T-helper 9 cell (primary cell): Measurements from ENCODE around the gene DOCK1.

Source experiments
- DNase-seq: peaks from one replicate; pipeline ENCODE4 v3.0.0-alpha.2; 2020

DOCK1 gene

DNA sequence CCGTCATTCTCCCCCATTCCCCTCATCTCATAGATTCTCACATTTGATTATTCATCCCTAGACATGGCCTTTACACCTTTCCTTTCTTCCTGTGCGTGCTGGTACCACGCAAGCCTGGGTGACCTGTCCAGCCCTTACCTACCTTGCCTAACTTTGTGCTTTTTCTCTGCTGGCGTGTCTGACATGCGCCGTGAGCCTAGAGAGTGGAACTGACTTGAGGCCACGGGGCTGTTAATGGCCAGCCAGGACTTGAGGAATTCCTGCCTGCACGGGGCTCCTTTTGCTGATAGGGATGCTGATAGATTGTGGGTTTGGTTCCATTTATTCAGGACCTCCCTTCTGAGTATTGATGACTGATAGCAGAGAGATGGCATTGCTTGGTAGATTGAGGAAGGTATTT, 134.2 kb downstream of the DOCK1 start:
- DNase-seq, result no peak

- no peak for DNase-seq
These were observed 135.5 kb downstream of the DOCK1 start for GRCh38 chr10:127040756-127041155.

DNA sequence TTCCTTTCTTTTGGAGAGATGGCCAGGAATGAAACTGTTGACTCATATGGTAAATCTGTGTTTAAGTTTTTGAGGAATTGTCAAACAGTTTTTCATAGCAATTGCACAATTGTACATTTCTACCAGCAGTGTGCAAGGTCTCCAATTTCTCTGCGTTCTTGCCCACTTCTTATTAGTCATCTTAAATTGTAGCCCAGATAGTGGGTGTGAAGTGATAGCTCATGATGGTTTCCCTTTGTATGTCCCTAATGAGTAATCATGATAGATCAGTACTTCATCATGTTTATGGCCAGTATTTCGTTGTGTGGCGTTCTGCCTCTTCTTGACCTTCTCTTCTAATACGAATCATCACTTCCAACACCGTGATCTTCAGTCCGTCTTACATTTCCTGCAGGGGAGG, 136.3 kb downstream of the DOCK1 start:
- DNase-seq, result no peak

DNA sequence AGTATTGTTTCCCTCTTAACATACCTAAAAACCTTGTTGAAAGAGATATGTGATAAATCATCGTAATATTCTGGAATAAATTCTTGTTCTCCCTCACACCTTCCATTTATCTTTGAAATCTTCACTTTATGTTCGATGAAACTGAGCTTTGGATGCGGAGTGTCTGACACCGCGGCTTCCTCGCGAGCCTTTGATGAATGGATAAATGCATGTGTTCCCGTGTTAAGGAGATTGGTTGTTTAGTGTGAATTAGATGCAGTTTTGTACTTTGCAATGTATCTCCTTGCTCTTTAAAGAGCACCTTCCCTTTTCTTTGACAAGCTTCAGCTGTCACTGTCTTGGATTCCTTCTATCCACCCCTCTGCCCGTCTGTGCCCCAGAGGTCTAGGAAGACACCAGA, 138.1 kb downstream of the DOCK1 start:
- no peak for DNase-seq

DNA sequence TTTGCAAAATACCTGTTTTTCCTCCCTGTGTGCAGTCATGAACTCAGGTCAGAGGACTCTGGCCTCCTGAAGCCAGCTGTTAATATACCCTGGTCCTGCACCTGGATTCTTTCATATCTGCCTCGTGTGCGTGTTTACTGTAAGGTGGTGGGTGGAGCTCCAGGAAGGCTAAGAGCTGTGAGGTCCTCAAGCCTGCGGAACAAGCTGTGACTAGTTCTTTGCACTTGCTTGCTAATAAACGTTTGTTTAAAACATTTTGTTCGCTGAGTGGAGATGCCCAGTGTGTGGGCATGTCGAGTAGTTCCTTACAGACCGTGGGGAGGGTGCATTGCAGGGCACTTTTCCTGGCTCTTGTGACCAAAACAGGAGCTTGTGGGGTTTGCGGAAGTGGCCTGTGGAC, 139.0 kb downstream of the DOCK1 start:
- no peak for DNase-seq

DNA sequence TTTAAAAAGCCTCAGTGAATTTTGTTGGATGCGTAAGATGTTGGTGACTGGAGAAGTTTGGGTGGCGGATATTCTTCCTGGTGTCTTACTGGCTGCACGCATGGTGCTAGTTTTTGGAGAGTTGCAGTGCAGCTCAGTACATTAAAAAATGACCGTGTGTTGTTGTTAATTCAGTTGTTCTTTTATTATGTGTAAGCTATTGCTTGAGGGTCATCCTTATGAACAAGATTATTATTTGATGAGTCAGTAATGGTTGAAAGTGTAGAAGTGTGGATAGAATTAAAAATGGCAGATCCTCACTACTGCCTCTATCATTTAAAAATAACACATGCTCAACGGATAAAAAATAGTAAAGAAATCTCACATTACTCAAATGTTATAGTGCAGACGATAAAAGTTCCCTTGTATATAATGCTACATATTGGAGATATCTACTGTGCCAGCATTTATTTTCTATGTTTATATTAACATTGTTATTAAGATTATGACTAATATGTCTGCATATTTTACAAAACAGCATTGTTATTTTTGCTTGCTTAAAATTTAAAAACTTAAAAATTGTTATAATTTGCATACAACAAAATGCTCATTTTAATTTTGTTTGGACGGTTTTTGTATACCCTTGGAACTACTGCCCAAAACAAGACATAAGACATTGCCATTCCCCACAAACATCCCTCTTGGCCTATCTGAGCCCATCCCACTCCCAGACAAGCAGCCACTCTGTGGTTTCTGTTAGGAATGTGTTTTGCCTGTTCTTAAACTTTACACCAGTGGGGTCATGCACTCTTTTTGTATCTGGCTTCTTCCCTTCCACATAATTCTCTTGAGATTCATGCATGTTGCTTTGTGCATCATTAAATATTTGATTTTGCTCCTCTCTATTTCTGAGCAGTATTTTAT, 142.0 kb downstream of the DOCK1 start:
- no peak for DNase-seq

- no peak for DNase-seq
These were observed 142.6 kb downstream of the DOCK1 start for GRCh38 chr10:127047878-127048238.

DNA sequence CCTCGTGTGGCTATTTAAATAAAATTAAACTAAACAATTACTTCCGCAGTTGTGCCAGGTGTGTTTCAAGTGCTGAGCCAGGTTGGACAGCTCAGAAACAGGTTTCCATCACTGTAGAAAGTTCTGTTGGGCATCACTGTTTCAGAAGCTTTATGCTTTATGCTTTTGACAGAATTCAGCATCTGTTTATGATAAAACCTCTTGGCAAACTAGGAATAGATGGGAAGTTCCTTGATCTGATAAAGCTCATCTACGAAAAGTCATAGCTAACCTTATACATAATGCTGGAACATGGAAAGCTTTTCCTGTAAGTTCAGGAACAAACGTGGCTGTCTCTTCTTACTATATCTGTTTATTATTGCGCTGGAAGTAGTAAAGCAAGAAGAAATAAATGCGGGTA, 143.4 kb downstream of the DOCK1 start:
- DNase-seq, result no peak

DNA sequence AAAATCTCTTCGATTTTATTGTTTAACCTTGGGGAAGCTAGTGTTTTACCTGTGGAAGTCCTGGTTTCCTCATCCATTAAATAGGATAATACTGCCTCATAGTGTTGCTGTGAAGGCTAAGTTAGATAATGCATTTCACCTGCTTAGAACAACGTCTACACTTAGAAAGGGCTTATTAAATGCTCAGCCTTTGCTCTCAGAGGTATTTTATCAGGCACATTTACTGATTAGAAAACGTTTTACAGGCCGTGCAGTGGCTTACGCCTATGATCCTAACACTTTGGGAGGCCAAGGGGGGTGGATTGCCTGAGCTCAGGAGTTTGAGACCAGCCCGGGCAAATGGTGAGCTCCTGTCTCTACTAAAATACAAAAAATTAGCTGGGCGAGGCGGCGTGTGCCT, 146.8 kb downstream of the DOCK1 start:
- DNase-seq, result no peak

GRCh38 chr10:127055263-127055662, 150.0 kb downstream of the DOCK1 start:
- DNase-seq, result no peak

- DNase-seq, result no peak
These were observed 154.1 kb downstream of the DOCK1 start for GRCh38 chr10:127059314-127059713.

DNA sequence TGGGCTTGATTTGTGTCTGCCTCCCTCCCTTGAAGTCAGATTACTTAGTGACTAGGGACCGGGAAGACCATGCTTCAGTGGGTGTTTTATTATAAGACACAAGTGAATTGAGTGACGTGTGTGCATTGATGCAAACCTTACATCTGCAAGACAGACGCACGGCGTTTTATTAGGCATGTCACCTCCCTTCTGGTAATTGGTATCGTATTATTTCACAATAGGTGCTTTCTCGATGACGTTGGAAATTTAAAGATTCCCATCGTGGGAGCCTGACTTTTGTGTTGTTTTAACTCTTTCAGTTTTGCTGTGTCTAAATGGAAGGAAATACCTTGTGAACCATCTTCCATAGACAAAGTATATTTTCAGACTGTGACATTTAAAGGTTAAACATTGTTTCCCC, 158.5 kb downstream of the DOCK1 start:
- DNase-seq, result no peak

DNA sequence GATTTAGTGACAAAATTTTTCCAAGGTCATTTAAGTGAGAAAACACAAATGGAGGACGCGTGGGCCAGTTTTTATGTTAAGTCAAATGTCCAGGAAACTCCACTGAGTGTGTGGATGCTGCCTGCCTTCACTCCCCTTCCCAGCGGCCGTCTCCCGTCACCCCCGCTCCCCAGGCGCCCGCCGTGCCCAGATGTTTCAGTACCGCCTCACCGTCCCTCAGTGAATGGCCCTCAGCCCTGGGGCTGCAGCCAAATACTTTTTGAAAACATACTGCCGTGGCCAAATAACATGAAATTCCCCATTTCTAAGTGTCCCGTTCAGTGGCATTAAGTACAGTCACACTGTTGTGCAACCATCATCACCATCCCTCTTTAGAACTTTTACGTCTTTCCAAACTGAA, 159.2 kb downstream of the DOCK1 start:
- no peak for DNase-seq

- no peak for DNase-seq
These were observed 162.4 kb downstream of the DOCK1 start for GRCh38 chr10:127067542-127068194.

GRCh38 chr10:127068485-127068884, 163.3 kb downstream of the DOCK1 start:
- no peak for DNase-seq

DNA sequence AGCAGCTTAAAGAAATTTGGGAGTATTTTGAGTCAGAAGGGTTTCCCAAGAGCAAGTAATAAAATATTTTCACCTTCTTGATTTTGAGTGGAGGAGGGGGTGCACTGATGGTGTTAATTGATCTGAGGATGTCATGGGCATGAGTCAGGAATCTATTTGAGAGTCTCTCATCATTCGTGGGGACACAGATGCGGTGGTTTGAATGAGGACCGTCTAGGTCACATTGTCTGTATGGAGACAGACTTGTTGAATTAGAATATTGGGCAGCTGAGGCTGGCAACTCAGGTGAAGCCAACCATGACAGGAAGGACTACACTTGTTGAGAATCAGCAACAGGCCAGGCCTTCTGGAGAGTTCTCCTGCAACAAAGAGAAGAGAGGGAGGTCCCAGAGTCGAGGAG, 164.2 kb downstream of the DOCK1 start:
- no peak for DNase-seq

GRCh38 chr10:127071126-127071525, 165.9 kb downstream of the DOCK1 start:
- no peak for DNase-seq

DNA sequence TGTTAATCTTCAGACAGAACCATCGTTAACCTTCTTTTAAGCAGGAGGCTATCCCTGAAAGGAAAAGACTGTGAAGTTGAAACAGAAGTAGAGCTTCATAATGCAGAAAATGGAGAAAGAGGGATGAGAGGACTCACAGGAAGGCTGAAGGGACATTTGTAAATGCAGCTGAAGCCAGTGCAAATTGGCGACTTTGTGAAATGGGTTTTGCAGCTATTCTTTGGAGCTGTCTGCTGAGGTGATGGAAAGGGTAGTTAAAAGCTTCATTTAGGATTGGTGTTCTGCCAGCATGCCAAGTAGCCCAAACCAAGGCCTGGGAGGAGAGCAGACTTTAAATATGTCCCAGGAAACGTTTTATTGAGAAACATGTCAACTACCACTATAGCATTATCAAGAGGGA, 168.4 kb downstream of the DOCK1 start:
- no peak for DNase-seq

GRCh38 chr10:127079392-127079791, 174.2 kb downstream of the DOCK1 start:
- DNase-seq, result no peak

- no peak for DNase-seq
These were observed 175.1 kb downstream of the DOCK1 start for GRCh38 chr10:127080317-127080716.

GRCh38 chr10:127081851-127082345, 176.7 kb downstream of the DOCK1 start:
- no peak for DNase-seq

DNA sequence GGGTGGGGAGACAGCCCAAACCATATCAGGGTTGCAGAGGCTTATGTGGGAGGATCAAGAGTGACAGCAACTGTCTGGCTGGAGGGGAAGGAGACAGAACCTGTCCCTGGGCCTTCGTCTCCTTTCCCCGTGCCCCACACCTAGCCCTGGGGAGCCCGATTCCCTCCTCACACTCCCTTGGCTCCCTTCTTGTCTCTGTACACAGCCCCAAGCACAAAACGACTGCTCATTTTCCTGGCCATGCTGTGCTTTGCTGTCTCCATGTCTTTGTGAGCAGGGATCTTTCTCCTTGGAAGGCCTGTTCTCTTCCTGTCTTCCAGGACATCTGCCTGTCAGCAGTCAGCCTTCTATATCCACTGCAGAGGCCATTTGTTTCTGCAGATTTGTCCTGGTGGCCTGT, 177.4 kb downstream of the DOCK1 start:
- no peak for DNase-seq

DNA sequence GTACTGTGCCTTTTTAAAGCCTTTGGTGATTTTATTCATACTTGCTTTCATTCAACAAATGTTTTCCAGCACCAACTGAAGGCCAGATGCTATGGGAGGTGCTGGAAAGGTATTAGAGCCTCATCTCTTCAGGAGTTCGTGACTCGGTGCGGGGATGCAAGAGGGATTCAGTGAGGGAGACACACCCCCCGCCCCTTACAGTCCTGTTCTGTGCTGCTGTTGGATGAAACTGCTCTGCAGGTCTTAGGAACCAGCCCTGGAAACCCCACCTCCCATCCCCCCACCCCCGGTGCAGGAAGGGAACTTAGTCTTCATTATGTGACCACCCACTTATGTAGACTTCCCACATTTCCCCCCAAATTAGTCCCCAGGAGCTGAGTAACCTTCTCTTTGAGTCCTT, 180.7 kb downstream of the DOCK1 start:
- DNase-seq, result no peak

GRCh38 chr10:127088908-127089307, 183.7 kb downstream of the DOCK1 start:
- no peak for DNase-seq
